Measurements from ENCODE around the gene SERHL2.

DNA sequence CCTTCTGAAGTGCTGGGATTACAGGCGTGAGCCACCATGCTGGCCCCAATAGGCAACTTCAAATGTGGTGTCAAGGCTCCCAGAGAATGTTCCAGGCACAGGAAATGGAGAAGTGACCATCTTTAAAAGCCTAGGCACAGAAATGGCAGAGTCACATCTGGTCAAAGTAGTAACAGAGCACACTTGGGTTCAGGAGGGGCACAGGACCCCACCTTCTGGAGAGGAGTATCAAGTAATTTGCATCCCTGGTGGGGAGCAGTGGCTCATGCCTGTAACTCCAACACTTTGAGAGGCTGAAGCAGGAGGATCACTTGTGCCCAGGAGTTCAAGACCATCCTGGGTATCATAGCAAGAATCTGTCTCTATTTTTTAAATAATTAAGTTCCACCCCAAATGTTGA is 29.2 kb downstream of the SERHL2 start:
- TF ChIP-seq, protein P1, sequence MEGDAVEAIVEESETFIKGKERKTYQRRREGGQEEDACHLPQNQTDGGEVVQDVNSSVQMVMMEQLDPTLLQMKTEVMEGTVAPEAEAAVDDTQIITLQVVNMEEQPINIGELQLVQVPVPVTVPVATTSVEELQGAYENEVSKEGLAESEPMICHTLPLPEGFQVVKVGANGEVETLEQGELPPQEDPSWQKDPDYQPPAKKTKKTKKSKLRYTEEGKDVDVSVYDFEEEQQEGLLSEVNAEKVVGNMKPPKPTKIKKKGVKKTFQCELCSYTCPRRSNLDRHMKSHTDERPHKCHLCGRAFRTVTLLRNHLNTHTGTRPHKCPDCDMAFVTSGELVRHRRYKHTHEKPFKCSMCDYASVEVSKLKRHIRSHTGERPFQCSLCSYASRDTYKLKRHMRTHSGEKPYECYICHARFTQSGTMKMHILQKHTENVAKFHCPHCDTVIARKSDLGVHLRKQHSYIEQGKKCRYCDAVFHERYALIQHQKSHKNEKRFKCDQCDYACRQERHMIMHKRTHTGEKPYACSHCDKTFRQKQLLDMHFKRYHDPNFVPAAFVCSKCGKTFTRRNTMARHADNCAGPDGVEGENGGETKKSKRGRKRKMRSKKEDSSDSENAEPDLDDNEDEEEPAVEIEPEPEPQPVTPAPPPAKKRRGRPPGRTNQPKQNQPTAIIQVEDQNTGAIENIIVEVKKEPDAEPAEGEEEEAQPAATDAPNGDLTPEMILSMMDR (IDR thresholded peaks at IDR 0.05; ENCODE audit: poor library complexity, severe bottlenecking): no peak
- no peak for TF ChIP-seq EP300 (conservative IDR thresholded peaks at IDR 0.05; ENCODE audit: poor library complexity, severe bottlenecking)
